Measurements from ENCODE around the gene NCOR2.

The NCOR2 gene

DNA sequence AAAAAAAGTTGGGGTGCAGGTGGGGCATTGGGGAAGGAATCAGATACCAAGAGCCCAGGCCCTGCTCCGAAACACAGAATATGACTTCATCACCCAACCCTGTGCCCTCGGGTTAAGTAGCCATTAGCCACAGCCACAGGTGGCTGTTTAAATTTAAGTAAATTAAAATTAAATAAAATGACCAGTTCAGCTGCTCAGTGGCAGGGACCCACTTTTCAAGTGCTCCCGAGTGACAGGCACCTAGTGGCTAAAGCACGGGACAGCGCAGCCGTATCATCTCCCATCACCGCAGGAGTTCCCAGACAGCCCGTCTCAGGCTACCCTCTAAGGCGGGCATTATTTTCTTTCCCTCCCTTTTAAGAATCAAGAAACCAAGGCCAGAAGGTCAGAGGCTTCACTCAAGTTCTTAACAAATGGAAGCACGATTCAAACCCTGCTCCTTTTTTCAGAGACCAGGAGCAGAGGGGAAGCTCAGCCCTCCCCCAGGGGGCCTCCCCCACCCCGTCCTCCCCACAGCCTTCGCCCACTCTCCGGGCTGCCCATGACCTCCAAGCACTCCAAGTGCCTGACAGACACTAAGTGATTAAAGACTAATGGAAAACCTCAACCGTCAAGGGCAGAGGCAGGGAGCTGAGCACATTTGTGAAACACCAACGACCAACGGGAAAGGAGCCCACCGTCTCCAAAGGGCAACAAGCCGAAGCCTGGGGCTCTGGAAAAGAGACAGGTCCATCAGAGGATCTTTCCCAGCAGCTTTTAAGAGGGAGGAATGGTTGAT lies 5.2 kb downstream of the NCOR2 start:
- Histone ChIP-seq H3K27me3 (ENCODE audit: control insufficient read depth in 1 of 2, insufficient read depth in 2 of 2, low read length in 2 of 2) (no peaks in the 10 kb centered on the region), H3K36me3 (ENCODE audit: insufficient read depth, low read length) (no peaks in the 10 kb centered on the region), H3K9ac (ENCODE audit: low read length) (no peak overlapping the region), H3K4me1 (ENCODE audit: insufficient read depth, low read length) (peaks cover 63% of the 10 kb centered on the region), H3K4me3 (ENCODE audit: low read depth in 1 of 2, low read length in 2 of 2) (no peak overlapping the region), H3K9me3 (ENCODE audit: low read length) (no peaks in the 10 kb centered on the region), H3K27ac (ENCODE audit: low read depth, low read length) (no peak overlapping the region)

GRCh38 chr12:124561231-124561630 lies 6.2 kb downstream of the NCOR2 start:
- Histone ChIP-seq H3K9ac (ENCODE audit: low read length) (no peak overlapping the region), H3K27me3 (ENCODE audit: control insufficient read depth in 1 of 2, insufficient read depth in 2 of 2, low read length in 2 of 2) (no peaks in the 10 kb centered on the region), H3K36me3 (ENCODE audit: insufficient read depth, low read length) (no peaks in the 10 kb centered on the region), H3K27ac (ENCODE audit: low read depth, low read length) (no peak overlapping the region), H3K4me3 (ENCODE audit: low read depth in 1 of 2, low read length in 2 of 2) (no peak overlapping the region), H3K4me1 (ENCODE audit: insufficient read depth, low read length) (peaks cover 70% of the 10 kb centered on the region), H3K9me3 (ENCODE audit: low read length) (no peaks in the 10 kb centered on the region)

DNA sequence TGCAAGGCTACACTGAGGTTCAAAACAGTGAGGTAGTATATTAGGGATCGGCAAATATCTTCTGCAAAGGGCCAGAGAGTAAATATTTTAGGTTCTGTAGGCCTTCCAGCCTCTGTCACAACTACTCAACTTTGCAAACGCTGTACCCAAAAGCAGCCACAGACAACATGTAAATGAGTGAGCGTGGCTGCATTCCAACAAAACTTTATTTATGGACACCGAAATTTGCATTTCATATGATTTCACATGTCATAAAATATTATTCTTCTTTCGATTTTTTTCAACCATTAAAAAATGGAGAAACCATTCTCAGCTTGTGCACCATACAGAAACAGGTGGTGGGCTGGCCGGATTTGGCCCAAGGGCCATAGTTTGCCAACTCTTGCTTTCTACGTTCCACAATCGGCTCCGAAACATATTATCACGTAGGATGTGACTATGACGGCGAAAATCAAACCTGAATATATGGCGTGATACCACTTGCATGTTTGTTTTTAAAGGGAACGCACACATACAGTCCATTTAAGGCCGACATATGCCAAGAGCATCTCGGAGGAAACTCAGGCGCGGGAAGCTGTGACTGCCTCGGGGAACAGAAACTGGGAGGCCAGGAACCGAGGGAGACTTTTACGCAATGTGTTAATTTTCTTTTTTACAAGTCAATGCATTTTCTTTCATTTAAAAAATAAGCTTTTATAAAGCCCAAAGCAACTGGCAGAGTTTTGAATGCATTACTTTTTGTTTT lies 7.1 kb downstream of the NCOR2 start:
- H3K9me3 ChIP-seq (ENCODE audit: low read length): no peaks in the 10 kb centered on the region
- no peaks in the 10 kb centered on the region for H3K27me3 ChIP-seq (ENCODE audit: control insufficient read depth in 1 of 2, insufficient read depth in 2 of 2, low read length in 2 of 2)
- no peaks in the 10 kb centered on the region for H3K36me3 ChIP-seq (ENCODE audit: insufficient read depth, low read length)
- no peak overlapping the region for H3K9ac ChIP-seq (ENCODE audit: low read length)
- H3K4me3 ChIP-seq (ENCODE audit: low read depth in 1 of 2, low read length in 2 of 2): no peak overlapping the region
- H3K27ac ChIP-seq (ENCODE audit: low read depth, low read length): no peak overlapping the region
- H3K4me1 ChIP-seq (ENCODE audit: insufficient read depth, low read length): peaks cover 74% of the 10 kb centered on the region

DNA sequence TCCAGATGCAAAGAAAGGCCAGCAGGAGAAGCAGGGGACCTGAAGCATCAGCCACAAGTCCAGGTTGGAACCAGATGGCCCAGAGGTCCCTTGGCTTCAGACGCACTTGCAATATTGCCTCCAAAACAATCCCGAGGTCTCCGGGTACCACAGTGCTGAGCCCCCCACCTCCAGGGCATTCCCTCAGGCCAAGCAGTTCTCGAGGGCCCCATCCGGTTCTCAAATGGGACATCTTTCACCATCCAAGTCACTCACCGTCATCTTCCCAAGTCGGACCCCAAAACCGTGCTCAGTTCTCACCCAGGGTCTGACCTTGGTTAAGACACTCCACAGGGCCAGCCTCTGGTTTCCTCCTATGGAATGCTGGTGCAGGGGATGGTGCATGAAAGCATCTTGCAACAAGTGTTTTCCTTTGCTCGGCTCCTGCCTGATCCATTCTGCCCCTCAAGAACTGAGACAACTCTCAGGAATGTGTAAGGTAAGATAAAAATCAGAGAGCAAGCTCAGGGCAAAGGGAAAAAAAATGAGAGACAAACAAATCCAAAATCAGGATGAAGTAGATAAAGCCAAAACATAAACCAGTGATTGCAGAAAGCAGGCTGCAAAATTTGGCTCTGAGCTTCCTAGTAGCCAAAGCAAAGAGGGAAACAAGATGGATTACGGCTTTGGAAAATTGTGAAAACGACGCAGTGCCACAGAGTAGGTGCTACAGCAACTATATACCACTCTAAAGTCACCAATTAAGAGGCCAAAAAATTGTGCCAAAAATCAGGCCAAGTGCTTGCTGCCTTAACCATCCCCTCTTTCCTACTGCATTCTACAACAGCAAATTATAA lies 8.0 kb downstream of the NCOR2 start:
- Histone ChIP-seq H3K27ac (ENCODE audit: low read depth, low read length) (no peak overlapping the region), H3K9ac (ENCODE audit: low read length) (no peak overlapping the region), H3K36me3 (ENCODE audit: insufficient read depth, low read length) (no peaks in the 10 kb centered on the region), H3K9me3 (ENCODE audit: low read length) (no peaks in the 10 kb centered on the region), H3K4me1 (ENCODE audit: insufficient read depth, low read length) (peaks cover 74% of the 10 kb centered on the region), H3K4me3 (ENCODE audit: low read depth in 1 of 2, low read length in 2 of 2) (no peak overlapping the region), H3K27me3 (ENCODE audit: control insufficient read depth in 1 of 2, insufficient read depth in 2 of 2, low read length in 2 of 2) (no peaks in the 10 kb centered on the region)

DNA sequence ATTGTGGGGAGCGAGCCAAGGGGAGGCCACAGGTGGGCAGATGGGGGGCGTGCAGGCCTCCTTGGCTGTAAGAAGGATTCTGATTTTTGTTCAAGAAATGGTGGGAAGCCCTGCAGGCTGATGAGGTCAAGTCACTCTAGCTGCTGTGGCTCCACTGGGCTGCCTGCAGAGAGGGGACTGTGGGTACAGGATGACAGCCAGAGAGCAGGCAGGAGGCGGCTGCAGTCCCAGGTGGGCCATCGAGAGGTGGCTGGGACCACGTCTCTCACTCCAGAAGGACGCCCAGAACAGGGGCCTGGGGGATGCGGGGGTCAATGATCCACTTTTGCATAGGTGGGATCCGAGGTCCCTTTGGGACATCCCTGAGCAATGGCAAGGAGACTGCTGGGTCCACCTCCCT lies 9.1 kb downstream of the NCOR2 start:
- Histone ChIP-seq H3K27me3 (ENCODE audit: control insufficient read depth in 1 of 2, insufficient read depth in 2 of 2, low read length in 2 of 2) (no peaks in the 10 kb centered on the region), H3K4me1 (ENCODE audit: insufficient read depth, low read length) (peaks cover 75% of the 10 kb centered on the region), H3K27ac (ENCODE audit: low read depth, low read length) (no peak overlapping the region), H3K4me3 (ENCODE audit: low read depth in 1 of 2, low read length in 2 of 2) (no peak overlapping the region), H3K9ac (ENCODE audit: low read length) (no peak overlapping the region), H3K9me3 (ENCODE audit: low read length) (no peaks in the 10 kb centered on the region), H3K36me3 (ENCODE audit: insufficient read depth, low read length) (no peaks in the 10 kb centered on the region)

GRCh38 chr12:124557518-124558223 lies 9.7 kb downstream of the NCOR2 start:
- no peaks in the 10 kb centered on the region for H3K9me3 ChIP-seq (ENCODE audit: low read length)
- H3K4me3 ChIP-seq (ENCODE audit: low read depth in 1 of 2, low read length in 2 of 2): peak overlapping the region in 1 of 2 donors; percentile 8
- H3K27me3 ChIP-seq (ENCODE audit: control insufficient read depth in 1 of 2, insufficient read depth in 2 of 2, low read length in 2 of 2): no peaks in the 10 kb centered on the region
- H3K4me1 ChIP-seq (ENCODE audit: insufficient read depth, low read length): peaks cover 69% of the 10 kb centered on the region
- H3K36me3 ChIP-seq (ENCODE audit: insufficient read depth, low read length): no peaks in the 10 kb centered on the region
- H3K9ac ChIP-seq (ENCODE audit: low read length): no peak overlapping the region
- peak overlapping the region; percentile 71 for H3K27ac ChIP-seq (ENCODE audit: low read depth, low read length)

DNA sequence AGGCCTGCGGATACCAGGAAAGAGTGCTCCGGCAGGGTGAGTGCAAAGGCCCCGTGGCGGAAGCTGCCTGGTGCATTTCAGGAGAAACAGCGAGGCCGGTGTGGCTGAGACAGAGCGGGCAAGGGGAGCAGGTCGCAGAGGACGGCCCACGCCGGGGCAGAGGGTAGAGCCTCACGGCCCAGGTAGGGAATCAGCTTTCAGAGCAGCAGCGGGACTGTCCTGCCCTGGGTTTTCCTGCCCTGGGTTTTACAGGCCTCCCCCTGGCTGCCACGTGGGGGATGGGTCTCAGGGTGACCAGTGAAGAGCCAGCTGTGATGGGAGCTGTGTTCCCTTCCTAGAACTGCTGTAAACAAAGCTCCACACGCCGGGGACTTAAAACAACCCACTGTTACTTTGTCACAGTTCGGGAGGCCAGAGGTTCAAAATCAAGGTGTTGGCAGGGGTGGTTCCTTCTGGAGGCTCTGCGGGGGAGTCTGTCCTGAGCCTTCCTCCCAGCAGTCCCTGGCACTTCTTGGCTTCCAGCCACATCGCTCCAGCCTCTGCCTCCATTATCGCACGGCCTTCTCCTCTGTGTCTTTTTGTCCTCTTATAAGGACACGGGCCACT lies 10.4 kb downstream of the NCOR2 start:
- no peaks in the 10 kb centered on the region for H3K9me3 ChIP-seq (ENCODE audit: low read length)
- no peaks in the 10 kb centered on the region for H3K36me3 ChIP-seq (ENCODE audit: insufficient read depth, low read length)
- peaks cover 71% of the 10 kb centered on the region for H3K4me1 ChIP-seq (ENCODE audit: insufficient read depth, low read length)
- no peak overlapping the region for H3K9ac ChIP-seq (ENCODE audit: low read length)
- no peaks in the 10 kb centered on the region for H3K27me3 ChIP-seq (ENCODE audit: control insufficient read depth in 1 of 2, insufficient read depth in 2 of 2, low read length in 2 of 2)
- H3K27ac ChIP-seq (ENCODE audit: low read depth, low read length): peak overlapping the region; percentile 71
- H3K4me3 ChIP-seq (ENCODE audit: low read depth in 1 of 2, low read length in 2 of 2): peak overlapping the region in 1 of 2 donors; percentile 8

- Histone ChIP-seq H3K36me3 (ENCODE audit: insufficient read depth, low read length) (no peaks in the 10 kb centered on the region), H3K4me3 (ENCODE audit: low read depth in 1 of 2, low read length in 2 of 2) (no peak overlapping the region), H3K27me3 (ENCODE audit: control insufficient read depth in 1 of 2, insufficient read depth in 2 of 2, low read length in 2 of 2) (no peaks in the 10 kb centered on the region), H3K9me3 (ENCODE audit: low read length) (no peaks in the 10 kb centered on the region), H3K4me1 (ENCODE audit: insufficient read depth, low read length) (peaks cover 72% of the 10 kb centered on the region), H3K9ac (ENCODE audit: low read length) (no peak overlapping the region), H3K27ac (ENCODE audit: low read depth, low read length) (no peak overlapping the region)
These were observed 11.3 kb downstream of the NCOR2 start for GRCh38 chr12:124556074-124556466.

DNA sequence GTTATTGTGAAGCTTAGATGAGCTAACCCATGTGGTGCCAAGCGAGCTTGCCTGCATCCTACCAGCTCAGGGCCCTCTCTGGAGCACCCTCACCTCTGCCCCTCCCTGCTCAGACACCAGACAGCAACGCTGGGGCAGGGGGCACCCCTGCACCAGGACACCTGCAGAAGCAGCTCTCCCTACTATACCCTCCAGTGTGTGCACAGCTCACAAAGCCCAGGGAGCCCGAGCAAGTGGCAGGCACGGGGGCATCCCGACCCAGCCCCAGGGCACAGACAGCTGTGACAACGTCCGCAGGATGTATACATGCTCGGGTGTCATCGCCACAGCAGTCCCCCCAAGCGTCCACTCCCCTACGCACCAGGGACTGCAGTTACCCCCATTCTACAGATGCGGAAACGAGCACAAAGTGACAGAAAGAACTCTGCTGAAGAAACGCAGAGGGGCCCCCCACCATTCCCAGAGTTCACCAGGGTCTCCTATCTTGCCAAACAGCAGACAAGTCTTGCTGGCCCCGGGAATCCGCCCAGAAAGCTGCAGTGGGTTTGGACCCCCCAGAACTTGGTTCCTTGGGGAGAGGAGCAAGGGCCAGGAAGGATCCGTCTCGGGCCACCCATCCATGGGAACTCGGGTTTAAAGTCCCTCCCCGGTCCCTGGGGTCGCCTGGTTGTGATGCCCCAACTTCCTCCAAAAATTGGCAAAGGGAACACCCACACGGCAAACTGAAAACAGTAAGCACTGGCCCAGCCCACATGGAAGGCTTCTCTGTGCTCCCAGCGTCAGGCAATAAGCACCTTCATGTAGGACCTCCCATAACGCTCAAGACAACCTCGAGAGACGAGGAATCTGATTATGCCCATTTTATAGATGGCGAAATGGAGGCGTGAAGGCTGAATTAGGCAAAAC lies 12.0 kb downstream of the NCOR2 start:
- Histone ChIP-seq H3K9ac (ENCODE audit: low read length) (no peak overlapping the region), H3K27me3 (ENCODE audit: control insufficient read depth in 1 of 2, insufficient read depth in 2 of 2, low read length in 2 of 2) (no peaks in the 10 kb centered on the region), H3K27ac (ENCODE audit: low read depth, low read length) (no peak overlapping the region), H3K4me1 (ENCODE audit: insufficient read depth, low read length) (peaks cover 72% of the 10 kb centered on the region), H3K9me3 (ENCODE audit: low read length) (no peaks in the 10 kb centered on the region), H3K36me3 (ENCODE audit: insufficient read depth, low read length) (no peaks in the 10 kb centered on the region), H3K4me3 (ENCODE audit: low read depth in 1 of 2, low read length in 2 of 2) (peak overlapping the region in 1 of 2 donors; percentile 13)

DNA sequence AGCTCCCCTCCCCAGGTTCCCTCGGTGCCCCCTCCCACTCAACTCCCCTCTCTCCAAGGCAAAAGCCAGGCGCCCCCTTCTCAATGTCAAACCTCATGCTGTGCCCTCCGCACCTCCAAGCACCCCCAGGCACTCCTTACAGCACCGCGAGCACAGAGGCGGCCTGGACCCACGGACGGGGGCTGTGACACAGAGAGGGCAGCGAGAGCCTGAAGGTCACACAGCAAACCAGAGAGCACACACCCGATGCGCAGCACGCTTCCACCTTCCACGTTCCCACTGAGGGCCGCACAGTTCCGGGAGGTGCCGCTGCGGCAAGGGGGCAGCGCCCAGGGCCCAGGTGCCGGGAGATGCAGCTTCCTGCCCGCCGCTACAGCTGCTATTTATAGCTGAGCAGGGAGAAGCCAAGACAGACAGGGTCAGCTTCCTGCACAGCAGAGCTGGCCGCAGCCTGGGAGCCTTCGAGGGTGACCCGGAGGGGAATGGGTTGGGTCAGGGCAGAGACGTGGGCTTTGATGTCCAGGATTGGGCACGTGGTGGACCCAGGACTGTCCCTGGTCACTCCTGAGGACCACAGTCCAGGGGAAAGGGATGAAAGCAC lies 12.9 kb downstream of the NCOR2 start:
- no peaks in the 10 kb centered on the region for H3K27me3 ChIP-seq (ENCODE audit: control insufficient read depth in 1 of 2, insufficient read depth in 2 of 2, low read length in 2 of 2)
- H3K36me3 ChIP-seq (ENCODE audit: insufficient read depth, low read length): no peaks in the 10 kb centered on the region
- H3K9ac ChIP-seq (ENCODE audit: low read length): no peak overlapping the region
- peak overlapping the region; percentile 13 to 29 for H3K4me3 ChIP-seq (ENCODE audit: low read depth in 1 of 2, low read length in 2 of 2)
- no peaks in the 10 kb centered on the region for H3K9me3 ChIP-seq (ENCODE audit: low read length)
- H3K4me1 ChIP-seq (ENCODE audit: insufficient read depth, low read length): peaks cover 74% of the 10 kb centered on the region
- peak overlapping the region; percentile 39 for H3K27ac ChIP-seq (ENCODE audit: low read depth, low read length)

All from muscle layer of colon (tissue), 2 donors.